GM19372 (cell line): Measurements from ENCODE around the gene ARL3.
"Not testable (repeated sequence)": the region's sequence is repeated elsewhere in the genome, so short reads cannot be mapped to it uniquely, and the experiment has no call there.

Source experiments
- ATAC-seq: cut with Tn5 transposase; IDR thresholded peaks from one replicate; pipeline ENCODE4 v1.9.1; 2021; ENCODE audit warnings: mild to moderate bottlenecking, low read depth, moderate library complexity; ENCODE audit not compliant: unreplicated experiment

ARL3 gene

GRCh38 chr10:102674566-102674965 is 39.6 kb downstream of the ARL3 start:
- ATAC-seq: no peak

- no peak for ATAC-seq
Measured at GRCh38 chr10:102673819-102674511, 40.2 kb downstream of the ARL3 start.

- ATAC-seq: no peak
Measured at GRCh38 chr10:102673236-102673818, 40.9 kb downstream of the ARL3 start.

GRCh38 chr10:102670871-102671434 is 43.2 kb downstream of the ARL3 start:
- no peak for ATAC-seq

- no peak for ATAC-seq
Measured at GRCh38 chr10:102670065-102670670, 44.0 kb downstream of the ARL3 start.

GRCh38 chr10:102669206-102670064 is 44.8 kb downstream of the ARL3 start:
- ATAC-seq: no peak

- no peak for ATAC-seq
Measured at GRCh38 chr10:102668326-102669107, 45.7 kb downstream of the ARL3 start.

- ATAC-seq: not testable (repeated sequence)
Measured at GRCh38 chr10:102667411-102667810, 46.8 kb downstream of the ARL3 start.

- ATAC-seq: no peak
Measured at GRCh38 chr10:102665904-102666509, 48.2 kb downstream of the ARL3 start.

- peak; percentile 23 for ATAC-seq
Measured at GRCh38 chr10:102661658-102662028, 52.6 kb downstream of the ARL3 start.

GRCh38 chr10:102660888-102661657 is 53.1 kb downstream of the ARL3 start:
- ATAC-seq: peak; percentile 75

- ATAC-seq: no peak
Measured at GRCh38 chr10:102658802-102659201, 55.4 kb downstream of the ARL3 start.

- no peak for ATAC-seq
Measured at GRCh38 chr10:102657984-102658724, 56.0 kb downstream of the ARL3 start.

- no peak for ATAC-seq
Measured at GRCh38 chr10:102657451-102657850, 56.7 kb downstream of the ARL3 start.

GRCh38 chr10:102656791-102657371 is 57.3 kb downstream of the ARL3 start:
- ATAC-seq: no peak

GRCh38 chr10:102656026-102656425 is 58.2 kb downstream of the ARL3 start:
- no peak for ATAC-seq

- no peak for ATAC-seq
Measured at GRCh38 chr10:102654969-102655368, 59.2 kb downstream of the ARL3 start.

- no peak for ATAC-seq
Measured at GRCh38 chr10:102654566-102654965, 59.6 kb downstream of the ARL3 start.
